ENCODE measurements around the gene SPEN.
"Not testable (repeated sequence)": the region's sequence is repeated elsewhere in the genome, so short reads cannot be mapped to it uniquely, and the experiment has no call there.

The SPEN gene

DNA sequence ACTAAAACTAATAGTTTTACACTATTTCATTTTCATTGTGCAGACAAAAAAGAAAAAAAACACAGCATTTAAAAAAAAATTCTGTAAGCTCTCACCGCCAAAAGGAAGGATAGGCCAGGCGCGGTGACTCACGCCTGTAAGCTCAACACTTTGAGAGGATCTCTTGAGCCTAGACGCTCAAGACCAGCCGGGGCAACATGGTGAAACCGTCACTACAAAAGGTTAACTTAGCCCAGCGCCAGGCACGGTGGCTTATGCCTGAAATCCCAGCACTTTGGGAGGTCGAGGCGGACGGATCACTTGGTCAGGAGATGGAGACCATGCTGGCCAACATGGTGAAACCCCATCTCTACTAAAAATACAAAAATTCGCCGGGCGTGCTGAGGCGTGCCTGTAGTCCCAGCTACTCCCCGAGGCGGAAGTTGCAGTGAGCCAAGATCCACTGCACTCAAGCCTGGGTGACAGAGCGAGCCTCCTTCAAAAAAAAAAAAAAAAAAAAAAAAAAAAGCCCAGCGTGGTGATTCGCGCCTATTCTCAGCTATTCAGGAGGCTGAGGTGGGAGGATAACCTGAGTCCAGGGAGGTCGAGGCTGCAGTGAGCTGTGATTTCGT is 14.3 kb upstream of the SPEN start:
- DNase-seq (ENCODE audit: low read depth in 2 of 2), result peak in 1 of 2 donors; percentile 30

DNA sequence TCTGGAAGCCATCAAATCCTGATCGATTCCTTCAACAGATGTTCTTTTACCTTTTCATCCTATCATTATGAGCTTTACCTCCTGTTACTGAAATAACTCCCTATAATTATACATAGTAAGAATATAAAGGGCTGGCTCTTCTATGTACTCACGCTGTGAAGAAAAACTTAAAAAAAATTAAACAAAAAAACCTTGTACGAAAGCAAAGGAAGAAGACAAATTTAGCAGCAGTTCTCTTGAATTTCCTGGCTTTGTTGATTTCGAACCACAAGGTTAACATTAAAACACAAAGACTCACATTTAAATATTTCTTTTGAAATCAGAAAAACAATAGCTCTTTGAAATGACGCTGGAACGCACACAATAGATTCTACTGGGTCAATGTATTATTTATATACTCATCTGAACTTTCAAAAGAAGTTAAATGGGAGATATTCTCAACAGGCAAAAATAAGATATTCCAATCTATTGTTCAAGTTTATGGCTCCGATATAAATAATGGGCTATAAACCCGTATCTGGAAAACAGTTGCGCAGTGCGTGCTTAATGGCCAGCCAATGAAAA is 13.6 kb upstream of the SPEN start:
- no peak for DNase-seq (ENCODE audit: low read depth in 2 of 2)

DNA sequence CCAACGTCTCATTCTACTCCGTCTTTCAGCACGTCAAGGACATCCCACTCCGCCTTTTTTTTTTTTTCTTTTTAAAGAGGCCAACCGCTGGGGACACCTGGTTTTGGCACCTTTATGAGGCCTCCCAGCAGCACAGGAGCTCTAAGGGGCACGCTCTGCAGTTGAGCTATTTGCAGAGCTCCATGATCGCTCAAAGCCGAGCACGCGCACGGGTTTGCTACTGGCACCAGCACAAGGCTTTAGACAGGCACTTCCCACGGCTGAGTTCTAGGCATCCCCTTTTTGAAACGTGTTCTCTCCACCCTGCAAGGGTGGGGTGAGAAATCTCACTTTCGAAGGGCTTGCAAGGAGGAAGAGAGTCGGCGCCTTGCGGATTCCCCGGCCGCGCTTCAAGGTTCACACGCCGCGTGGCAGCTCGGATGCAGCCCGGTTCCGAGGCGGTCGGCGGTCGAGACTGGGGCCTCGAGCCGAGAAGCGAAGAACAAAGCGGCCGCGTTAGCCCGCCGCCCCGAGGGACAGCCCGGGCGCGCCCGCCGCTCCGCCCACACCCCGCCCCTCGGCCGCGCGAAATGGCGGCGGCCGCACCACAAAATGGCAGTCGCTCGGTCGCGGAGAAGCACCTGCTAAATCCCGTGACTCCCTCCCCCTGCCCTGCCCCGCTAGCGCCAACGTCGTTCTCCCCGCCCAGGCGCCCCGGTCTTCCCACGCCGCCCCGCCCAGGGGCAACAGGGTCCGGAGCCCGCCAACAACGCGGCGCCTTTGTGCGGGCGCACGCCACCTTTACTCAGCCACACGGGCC is 12.9 kb upstream of the SPEN start:
- peak; percentile 71 to 82 for DNase-seq (ENCODE audit: low read depth in 2 of 2)

DNA sequence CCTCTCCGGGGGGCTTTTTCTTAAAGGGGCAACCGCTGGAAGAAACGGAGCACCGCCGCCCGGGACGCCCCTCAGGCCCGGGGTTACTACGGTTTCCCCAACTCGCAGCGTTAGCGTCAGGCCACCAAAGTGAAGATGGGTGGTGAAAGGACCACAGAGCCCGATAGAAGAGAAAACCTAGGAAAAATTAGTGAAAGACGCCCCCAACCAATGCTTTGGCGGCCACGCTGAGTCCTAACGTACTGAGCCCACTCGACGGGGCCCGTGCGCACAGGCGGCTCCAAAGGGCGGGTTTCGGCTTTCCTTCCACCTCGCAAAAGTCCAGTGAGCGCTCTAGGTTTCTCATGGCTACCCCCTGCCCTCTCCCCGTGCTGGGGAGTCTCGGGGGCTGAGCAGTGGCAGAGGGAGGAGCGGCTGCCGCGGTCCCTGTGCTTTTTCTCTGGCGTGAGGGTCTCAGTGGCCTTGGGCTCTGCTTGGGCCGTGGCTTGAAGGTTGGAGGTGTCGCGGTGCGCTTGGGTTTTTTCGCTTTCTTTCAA is 12.2 kb upstream of the SPEN start:
- DNase-seq (ENCODE audit: low read depth in 2 of 2), result no peak

GRCh38 chr1:15835741-15836510 is 11.6 kb upstream of the SPEN start:
- DNase-seq (ENCODE audit: low read depth in 2 of 2), result peak; percentile 99 to 100

- DNase-seq (ENCODE audit: low read depth in 2 of 2), result not testable (repeated sequence)
Measured at GRCh38 chr1:15836511-15836771, 11.1 kb upstream of the SPEN start.

GRCh38 chr1:15836772-15837669 is 10.5 kb upstream of the SPEN start:
- DNase-seq (ENCODE audit: low read depth in 2 of 2), result peak in 1 of 2 donors; percentile 45

DNA sequence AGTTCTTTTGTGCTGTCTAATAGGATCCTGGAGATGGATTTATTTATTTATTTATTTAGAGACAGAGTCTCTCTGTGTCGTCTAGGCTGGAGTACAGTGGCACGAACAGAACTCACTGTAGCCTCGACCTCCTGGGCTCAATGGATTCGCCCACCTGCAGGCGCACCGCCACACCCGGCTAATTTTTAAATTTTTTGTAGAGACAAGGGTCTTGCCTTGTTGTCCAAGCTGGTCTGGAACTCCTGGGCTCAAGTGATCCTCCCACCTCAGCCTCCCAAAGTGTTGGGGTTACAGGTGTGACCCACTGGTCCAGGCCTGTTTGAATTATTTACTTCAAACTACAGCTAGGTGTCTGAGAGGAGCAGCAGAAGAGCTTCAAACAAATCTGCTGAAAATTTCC is 9.6 kb upstream of the SPEN start:
- no peak for DNase-seq (ENCODE audit: low read depth in 2 of 2)

- no peak for DNase-seq (ENCODE audit: low read depth in 2 of 2)
Measured at GRCh38 chr1:15838721-15839120, 8.8 kb upstream of the SPEN start.

DNA sequence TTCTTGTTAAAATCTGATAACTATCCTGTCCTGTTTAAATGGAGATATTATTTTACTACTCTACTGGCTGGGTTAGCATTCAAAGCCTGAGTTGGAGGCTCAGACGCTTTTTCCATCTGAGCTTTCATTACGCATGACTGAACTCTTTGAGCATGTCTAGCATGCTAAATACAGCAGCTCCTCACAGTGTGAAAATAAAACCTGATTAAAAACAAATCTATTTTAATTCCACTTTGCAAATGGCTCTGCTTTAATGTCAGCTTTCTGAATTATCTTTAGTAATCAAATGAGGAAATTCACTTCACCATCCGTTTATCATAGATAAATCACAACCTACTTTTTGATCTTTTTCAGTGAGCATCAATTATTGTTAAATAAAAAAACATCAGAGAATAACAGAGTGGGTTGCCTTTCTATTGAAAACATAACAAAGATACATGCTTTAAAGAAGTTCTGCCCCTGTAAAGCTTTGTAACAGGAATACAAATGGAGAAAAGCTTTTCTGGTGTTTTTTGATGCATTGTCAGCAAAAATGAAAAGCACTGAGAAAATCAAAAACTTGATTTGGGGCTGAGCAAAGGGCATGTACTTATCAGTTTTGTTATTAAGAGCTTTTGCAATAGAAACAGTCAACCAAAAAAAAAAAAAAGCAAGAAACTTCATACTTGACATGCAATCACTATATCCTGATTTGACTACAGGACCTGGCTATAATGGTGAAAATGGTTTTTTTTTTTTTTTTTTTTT is 3.5 kb upstream of the SPEN start:
- DNase-seq (ENCODE audit: low read depth in 2 of 2), result no peak

DNA sequence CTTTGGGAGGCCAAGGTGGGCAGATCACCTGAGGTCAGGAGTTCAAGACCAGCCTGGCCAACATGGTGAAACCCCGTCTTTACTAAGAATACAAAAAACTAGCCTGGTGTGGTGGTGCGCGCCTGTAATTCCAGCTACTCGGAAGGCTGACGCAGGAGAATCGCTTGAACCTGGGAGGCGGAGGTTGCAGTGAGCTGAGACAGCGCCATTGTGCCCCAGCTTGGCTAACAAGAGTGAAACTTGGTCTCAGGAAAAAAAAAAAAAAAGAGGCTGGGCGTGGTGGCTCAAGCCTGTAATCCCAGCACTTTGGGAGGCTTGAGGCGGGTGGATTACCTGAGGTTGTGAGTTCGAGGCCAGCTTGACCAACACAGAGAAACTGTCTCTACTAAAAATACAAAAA is 1.5 kb upstream of the SPEN start:
- DNase-seq (ENCODE audit: low read depth in 2 of 2), result not testable (repeated sequence)

DNA sequence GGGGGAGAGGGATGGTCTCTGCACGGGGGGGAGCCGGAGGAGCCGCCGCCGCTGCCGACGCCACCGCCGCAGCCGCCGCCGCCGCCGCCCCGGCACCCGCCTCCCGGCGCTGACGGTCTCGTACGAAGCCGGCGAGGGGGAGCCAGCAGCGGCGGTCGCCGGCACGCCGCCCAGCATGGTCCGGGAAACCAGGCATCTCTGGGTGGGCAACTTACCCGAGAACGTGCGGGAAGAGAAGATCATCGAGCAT is 311 bp downstream of the SPEN start:
- DNase-seq (ENCODE audit: low read depth in 2 of 2), result no peak

- DNase-seq (ENCODE audit: low read depth in 2 of 2), result no peak
Measured at GRCh38 chr1:15848143-15848928, 829 bp downstream of the SPEN start.

GRCh38 chr1:15848929-15849774 is 1.6 kb downstream of the SPEN start:
- DNase-seq (ENCODE audit: low read depth in 2 of 2), result peak; percentile 36 to 41

DNA sequence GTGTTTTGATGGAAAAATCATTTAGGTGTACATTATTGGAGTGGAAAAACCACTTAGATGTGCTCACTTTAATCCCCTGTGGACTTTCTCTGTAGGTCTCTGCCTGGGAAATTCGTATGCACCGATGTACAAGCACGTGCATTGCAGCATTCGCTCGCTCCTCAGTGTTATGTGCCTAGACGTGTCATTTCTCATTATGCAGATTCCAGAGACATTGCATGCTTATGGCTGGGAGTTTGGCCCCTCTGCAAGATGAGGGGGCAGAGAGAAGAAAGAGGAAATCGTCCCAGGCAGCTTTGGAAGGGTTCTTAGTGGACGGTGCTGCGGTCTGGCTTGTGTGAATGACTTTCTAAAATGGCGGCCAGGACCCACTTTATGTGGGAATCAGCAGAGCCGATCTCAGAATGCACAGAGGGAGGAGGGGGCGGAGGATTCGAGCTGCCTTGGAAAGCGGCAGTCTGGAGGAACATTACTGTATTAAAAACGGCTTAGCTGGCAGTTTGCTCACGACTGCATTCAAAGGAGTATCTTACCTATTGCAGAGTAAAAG is 2.3 kb downstream of the SPEN start:
- no peak for DNase-seq (ENCODE audit: low read depth in 2 of 2)

DNA sequence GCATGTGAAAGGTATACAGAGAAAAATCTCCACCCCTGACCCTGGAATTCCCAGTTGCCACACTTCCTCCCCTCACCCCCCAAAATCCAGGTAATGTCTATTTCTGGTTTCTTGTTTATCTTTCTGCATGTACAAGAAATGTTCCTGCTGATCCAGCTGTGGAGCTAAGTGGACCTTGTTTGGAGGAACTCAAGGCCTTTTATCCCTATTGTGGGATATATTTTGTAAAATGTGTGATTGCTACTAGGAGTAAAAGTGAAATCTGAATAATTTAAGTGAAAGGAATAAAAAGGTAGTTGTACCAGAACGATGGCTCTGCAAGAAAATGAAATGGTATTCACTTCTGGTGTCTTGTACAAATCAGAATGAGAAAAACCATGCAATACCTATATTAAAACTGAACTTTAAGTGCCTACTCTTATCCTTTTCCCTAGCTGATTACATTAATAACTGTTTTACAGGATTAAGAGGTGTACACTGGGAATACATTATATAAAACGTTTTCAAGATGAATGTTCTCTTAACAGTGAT is 3.0 kb downstream of the SPEN start:
- no peak for DNase-seq (ENCODE audit: low read depth in 2 of 2)

- DNase-seq (ENCODE audit: low read depth in 2 of 2), result no peak
Measured at GRCh38 chr1:15851210-15852035, 3.9 kb downstream of the SPEN start.
